ENCODE data around the gene PIK3AP1.
"Not testable (repeated sequence)": the region's sequence is repeated elsewhere in the genome, so short reads cannot be mapped to it uniquely, and the experiment has no call there.

Gene PIK3AP1

DNA sequence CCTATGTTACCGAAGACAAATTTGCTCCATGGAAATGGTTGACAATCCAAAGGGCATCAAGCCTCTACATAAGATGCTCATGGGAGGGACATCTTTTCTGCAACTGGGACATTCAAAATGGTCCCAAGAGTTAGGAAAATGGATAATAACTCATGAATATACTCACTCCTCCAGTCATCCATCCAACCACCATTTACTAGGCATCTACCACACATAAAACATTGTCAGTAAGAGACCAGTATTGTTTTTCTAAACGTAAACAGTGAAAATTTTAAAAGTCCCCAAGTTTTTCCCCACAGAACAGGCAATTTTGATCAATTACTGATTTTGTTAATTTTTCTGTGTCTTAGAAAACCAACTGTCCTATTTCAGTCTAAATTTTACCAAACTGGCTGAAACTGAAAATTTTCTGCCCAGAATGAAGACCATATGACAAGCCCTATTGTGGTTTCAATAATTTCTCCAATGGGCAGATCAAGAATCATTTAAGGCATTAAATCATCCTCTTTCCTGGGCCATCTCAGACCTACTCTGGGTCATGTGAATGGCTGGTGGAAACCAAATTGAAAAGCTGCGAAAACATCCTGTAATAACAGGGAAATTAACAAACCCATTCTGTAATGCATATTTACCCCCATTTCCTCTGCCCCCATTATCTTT is 24.2 kb downstream of the PIK3AP1 start:
- no peak for DNase-seq

DNA sequence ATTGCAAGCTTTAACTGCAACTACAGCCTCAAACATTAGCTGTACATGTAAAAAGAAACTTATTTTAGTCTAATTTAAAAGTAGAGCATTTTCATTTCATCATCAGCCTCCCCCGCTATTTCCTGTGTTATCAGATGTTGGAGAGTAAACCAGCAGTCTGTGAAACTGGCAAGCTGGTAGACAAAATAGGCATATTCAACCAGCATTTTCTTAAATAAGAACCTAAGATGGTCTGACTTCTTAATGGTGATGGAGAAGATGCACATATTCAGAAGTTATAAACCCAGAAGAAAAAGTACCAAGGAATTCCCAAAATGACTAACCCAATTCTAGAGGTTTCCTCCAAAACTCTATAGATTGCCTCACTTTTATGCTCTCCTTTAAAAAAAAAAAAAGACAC is 24.9 kb downstream of the PIK3AP1 start:
- DNase-seq, result no peak

DNA sequence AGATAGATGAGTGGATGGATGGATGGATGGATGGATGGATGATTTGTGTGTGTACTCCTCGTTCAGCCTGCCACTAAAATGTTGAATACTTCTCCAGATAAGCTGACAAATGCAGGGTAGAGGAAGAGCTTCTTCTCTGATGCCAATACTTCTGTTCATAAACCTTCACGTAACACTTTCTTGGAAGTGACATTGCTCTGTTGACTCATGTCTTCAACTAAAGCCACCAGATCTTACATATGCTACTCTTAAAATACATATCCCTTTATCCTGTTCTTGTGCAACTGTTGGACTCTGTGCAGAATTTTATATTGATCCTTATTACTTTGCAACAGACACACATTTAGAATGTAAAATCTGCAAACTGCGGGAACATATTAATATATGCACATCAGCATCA is 26.9 kb downstream of the PIK3AP1 start:
- DNase-seq, result no peak

- DNase-seq, result no peak
Measured at GRCh38 chr10:96692427-96692826, 27.9 kb downstream of the PIK3AP1 start.

GRCh38 chr10:96691761-96692160 is 28.6 kb downstream of the PIK3AP1 start:
- no peak for DNase-seq

DNA sequence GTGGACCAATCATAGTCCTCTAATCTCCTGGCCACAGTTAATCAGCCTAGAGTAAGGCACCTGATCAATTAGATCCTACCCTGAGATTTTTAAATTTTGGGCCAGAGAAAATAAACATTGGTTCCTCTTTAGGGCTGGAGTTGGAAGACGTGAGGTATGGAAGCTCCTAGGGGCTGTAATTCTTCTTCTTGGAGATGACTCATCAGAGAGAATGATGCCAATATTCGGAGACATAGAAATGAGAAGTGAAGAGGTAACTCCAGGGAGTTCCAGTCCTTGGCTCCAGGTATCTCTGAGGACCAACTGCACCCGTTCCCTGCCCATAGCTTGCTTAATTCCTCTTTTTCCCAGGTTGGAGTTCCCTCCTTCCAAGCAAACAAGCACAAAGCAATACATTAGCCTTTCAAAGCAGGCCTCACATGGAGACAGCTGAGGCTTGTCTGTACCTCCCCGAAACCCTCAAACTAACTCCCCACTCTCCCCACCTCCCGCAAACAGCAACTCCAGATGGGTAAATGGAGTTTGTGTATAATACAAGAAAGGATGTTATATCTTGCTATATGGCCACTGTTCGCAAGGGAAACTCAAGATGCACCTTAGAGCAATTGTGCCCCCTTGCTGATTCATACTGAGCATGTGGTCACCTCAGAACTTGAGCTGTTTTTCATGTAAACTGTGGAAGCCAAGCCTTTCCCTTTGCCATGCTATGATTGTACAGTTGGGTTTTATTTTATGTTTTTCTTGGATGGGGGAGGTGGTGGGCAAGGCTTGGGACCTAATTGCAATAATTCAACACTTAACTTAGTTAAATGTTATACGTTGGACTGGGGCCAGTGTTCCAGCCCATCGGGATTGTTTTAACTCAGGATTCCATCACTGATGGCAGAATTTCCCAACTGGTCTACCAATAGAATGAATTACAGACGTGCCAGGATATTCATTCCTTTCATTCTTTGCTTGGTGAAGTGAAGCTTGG is 29.3 kb downstream of the PIK3AP1 start:
- DNase-seq, result no peak

GRCh38 chr10:96688789-96689188 is 31.5 kb downstream of the PIK3AP1 start:
- no peak for DNase-seq

DNA sequence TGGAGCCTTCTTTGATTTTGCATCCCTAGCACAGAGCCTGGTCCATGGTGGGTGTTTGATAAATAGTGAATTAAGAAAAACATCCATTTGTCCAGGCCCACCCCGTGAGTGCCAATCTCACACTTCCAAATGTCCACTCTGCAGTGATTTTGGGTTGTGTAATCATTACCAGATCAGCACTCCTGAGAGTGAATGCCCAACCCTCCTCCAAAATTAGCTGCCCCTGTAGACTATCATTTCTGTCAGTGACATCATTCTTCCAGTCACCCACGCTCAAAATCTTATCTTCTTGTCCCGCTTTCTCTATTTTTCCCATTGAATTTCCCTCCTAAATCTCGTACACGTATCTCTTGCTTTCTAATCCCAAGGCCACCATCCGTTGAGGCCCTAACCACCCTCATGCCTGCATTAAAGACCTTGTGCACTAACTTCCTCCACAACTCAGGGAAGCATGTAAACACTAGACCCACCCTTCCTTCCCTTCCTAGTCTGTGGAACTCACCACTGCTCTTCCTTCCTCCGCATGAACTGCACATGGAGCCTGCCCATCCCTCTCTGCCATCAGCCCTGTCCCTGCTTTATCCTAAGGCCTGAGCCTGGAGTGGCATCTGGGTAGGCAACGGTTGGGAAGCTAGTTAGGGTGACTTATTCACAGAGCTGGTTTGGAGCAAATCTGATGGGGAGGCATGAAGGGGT is 32.8 kb downstream of the PIK3AP1 start:
- no peak for DNase-seq

- no peak for DNase-seq
Measured at GRCh38 chr10:96686514-96686913, 33.8 kb downstream of the PIK3AP1 start.

- DNase-seq, result no peak
Measured at GRCh38 chr10:96685306-96685705, 35.0 kb downstream of the PIK3AP1 start.

GRCh38 chr10:96684826-96685225 is 35.5 kb downstream of the PIK3AP1 start:
- DNase-seq, result no peak

DNA sequence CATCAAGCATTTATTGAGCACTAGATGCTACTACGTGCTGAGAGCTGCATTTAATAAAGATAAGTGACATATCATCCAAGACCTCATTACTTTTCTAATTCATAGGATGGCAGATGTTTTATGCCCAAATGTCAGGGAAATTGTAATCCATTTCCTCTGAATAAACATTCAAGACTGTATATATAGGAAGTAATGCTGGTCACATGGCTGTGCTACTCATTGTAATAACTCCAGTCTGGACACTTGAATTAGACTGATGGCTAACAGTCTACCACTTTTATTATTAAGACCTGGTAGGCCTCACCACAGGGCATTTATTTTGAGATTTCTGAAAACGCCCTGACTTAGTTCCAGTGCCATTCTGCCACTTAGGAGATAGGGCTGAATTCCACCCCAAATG is 36.6 kb downstream of the PIK3AP1 start:
- no peak for DNase-seq

DNA sequence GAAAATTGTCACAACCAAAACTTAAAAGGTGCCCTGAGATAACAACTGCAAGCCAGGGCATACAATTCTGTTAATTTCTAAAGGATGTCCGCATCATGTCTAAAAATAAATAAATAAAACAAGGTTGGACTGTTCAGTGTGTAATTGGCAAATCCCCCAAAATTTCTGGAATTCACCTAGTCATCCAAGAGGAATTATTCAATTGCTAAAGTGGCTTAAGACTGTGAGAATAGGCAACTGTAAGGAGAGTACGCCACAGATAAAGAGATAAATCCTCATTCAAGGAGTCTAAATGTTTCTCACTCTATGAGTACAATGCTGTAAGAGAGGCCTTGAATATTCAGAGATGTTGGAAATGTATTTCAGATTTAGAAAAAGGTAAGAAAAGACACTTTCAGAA is 37.2 kb downstream of the PIK3AP1 start:
- no peak for DNase-seq

GRCh38 chr10:96681524-96681923 is 38.8 kb downstream of the PIK3AP1 start:
- no peak for DNase-seq

GRCh38 chr10:96680463-96680862 is 39.9 kb downstream of the PIK3AP1 start:
- DNase-seq, result not testable (repeated sequence)

DNA sequence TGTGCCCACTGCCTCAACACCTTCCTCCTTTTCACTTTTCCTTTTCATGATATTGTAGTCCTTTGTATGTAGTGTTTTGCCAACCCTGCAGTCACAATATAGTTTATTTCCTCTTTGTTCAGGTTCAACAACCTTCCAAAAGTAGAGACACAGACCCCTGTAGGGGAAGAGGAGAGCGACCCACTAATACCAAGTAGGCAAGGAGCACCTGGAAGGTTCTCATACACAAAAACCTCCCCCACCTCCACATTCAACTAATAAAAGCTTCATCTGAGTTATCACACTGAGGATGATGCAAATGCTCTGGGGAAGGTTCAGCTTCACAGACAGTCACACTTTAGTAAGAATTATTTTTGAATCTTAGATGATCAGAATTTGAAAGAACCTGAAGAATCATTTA is 41.6 kb downstream of the PIK3AP1 start:
- no peak for DNase-seq

DNA sequence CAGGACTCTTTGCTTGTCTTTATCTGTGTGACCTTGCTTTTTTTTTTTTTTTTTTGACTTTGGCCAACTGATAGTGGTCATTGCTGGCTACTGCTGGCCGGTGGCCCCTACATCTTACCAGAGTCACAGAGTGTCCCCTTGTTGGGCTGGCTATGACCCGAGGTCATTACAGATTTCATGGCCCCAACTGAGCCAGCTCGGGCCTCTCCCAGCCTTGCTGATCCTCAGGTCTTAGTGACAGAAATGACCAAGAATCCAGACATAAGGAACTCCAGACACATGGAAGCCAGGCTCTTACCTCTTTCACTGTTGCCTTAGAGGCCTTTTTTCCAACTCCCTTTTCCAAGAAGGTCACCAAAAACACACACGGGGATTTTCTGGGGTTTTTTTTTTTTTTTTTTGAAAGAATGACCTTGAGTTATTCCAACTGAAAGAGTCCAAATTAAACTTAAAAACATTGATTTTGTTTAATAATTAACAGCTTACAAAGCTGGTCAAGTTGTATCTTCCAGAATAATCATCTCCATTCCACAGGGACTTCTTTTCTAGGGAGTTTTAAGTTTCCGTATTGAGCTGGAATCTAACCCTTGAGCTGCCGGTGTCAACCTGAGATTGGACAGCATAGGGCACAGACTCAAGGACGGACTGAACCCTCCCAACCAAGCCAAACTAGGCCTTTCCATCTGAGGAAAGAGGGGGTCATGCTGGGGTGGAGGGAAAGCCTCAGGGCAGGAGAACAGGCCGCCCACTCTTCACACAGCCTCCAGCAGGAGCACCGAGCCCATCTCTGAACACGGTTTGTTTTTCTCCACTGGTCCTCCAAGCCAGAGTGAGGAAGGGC is 43.8 kb downstream of the PIK3AP1 start:
- no peak for DNase-seq

GRCh38 chr10:96675846-96676245 is 44.5 kb downstream of the PIK3AP1 start:
- DNase-seq, result no peak

- no peak for DNase-seq
Measured at GRCh38 chr10:96673318-96674099, 46.8 kb downstream of the PIK3AP1 start.

- DNase-seq, result no peak
Measured at GRCh38 chr10:96672481-96673175, 47.7 kb downstream of the PIK3AP1 start.

DNA sequence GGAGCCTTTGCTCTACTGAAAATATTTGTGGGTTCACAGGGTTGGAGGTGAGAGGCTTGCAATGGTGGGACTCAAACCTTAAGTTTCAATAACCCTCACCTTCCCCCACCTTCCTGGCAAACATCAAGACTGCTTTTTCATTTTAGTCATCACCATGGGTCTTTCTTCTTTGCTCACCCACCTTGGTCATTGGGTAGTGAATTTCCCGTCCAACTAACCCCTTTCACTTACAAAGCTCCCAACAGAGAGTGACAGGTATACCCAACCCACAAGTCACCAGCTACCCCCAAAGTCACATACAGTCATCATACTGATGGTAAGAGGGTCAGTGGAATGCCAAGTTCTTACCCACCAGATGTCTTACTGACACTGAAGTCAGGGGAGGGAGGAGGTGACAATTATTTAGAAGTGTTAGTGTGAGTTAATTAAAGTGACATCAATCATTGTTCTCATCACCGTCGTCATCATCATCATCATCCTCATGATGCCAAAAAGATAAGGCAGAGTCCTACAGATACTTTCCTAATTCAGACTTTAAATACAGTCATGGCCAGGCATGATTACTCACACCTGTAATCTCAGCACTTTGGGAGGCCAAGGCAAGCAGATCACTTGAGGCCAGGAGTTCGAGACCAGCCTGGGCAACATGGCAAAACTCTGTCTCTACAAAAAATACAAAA is 49.0 kb downstream of the PIK3AP1 start:
- no peak for DNase-seq

Data from NCI-H2081 treated with DMSO at 0.1 percent for 48 hours (cell line).